IMR-90 (cell line): ENCODE results near the gene ZNF611. TPM values are rescaled to one million over a fixed set of nuclear protein-coding genes. Genes with fewer than 3 reads are reported as not detected.
"Not testable (repeated sequence)": the region's sequence is repeated elsewhere in the genome, so short reads cannot be mapped to it uniquely, and the experiment has no call there.

Source experiments
- ATAC-seq: fragments of 200-7000 bp; cut with Tn5 transposase; 2 replicates; pipeline ENCODE4 v1.9.1; 2020; ENCODE audit warnings: low read depth, mild to moderate bottlenecking, moderate library complexity
- BruUV-seq: library from RNA; stranded (reverse); fragments of 400-500 nt; replicated peaks from 2 replicates; lab custom pipeline; 2021; lab: Mats Ljungman, UMichigan
- CTCF ChIA-PET: fragments of 300-600 bp; formaldehyde crosslinking; extraction: SDS; loops from one replicate; lab custom pipeline; 2021; ENCODE audit warnings: antibody characterized with exemption; lab: Yijun Ruan, JAX
- POLR2A ChIA-PET: fragments of 300-600 bp; sonication (Branson Sonifier 250); formaldehyde crosslinking; loops from one replicate; lab custom pipeline; 2022; ENCODE audit warnings: antibody characterized with exemption; ENCODE audit not compliant: unreplicated experiment; lab: Charles Lee
- DNase-seq: peaks from one replicate; pipeline ENCODE4 v3.0.0; 2013
- H2AFZ ChIP-seq: replicated peaks from 2 replicates; pipeline ENCODE3; 2013; ENCODE audit warnings: low read length, mild to moderate bottlenecking; ENCODE audit not compliant: poor library complexity
- H2AK5ac ChIP-seq: 2 replicates; pipeline ENCODE4 v1.6.1; 2013; ENCODE audit warnings: low read depth, low read length, inconsistent platforms
- H2AK9ac ChIP-seq: replicated peaks from 2 replicates; pipeline ENCODE3; 2013; ENCODE audit warnings: mild to moderate bottlenecking, low read depth, low read length, moderate library complexity; ENCODE audit not compliant: poor library complexity
- H2BK120ac ChIP-seq: 2 replicates; pipeline ENCODE4 v1.6.1; 2013; ENCODE audit warnings: low read depth, low read length, inconsistent platforms
- H2BK15ac ChIP-seq: 3 replicates; pipeline ENCODE4 v1.6.1; 2013; ENCODE audit warnings: low read depth, low read length, inconsistent platforms
- H2BK20ac ChIP-seq: 2 replicates; pipeline ENCODE4 v1.6.1; 2013; ENCODE audit warnings: low read depth, mild to moderate bottlenecking, inconsistent platforms, low read length, moderate library complexity
- H2BK5ac ChIP-seq: 2 replicates; pipeline ENCODE4 v1.6.1; 2013; ENCODE audit warnings: mild to moderate bottlenecking, low read depth, low read length, inconsistent platforms; ENCODE audit not compliant: poor library complexity, severe bottlenecking
- H3K14ac ChIP-seq: replicated peaks from 2 replicates; pipeline ENCODE4 v1.6.1; 2013; ENCODE audit warnings: low read depth, low read length, inconsistent platforms
- H3K18ac ChIP-seq: 2 replicates; pipeline ENCODE4 v1.6.1; 2013; ENCODE audit warnings: low read depth, low read length, control low read depth
- H3K23ac ChIP-seq: 2 replicates; pipeline ENCODE4 v1.6.1; 2013; ENCODE audit warnings: low read depth, low read length, inconsistent platforms
- H3K27ac ChIP-seq: 2 replicates; pipeline ENCODE4 v1.5.1; 2013; ENCODE audit warnings: mild to moderate bottlenecking, control low read depth, low read length; ENCODE audit not compliant: insufficient read depth
- H3K27me3 ChIP-seq: 2 replicates; pipeline ENCODE4 v1.6.1; 2013; ENCODE audit warnings: low read length; ENCODE audit not compliant: control insufficient read depth, insufficient read depth
- H3K36me3 ChIP-seq: 2 replicates; pipeline ENCODE4 v1.6.1; 2013; ENCODE audit warnings: low read length, mixed read lengths; ENCODE audit not compliant: control insufficient read depth, insufficient read depth
- H3K4ac ChIP-seq: 2 replicates; pipeline ENCODE4 v1.6.1; 2013; ENCODE audit warnings: low read depth, low read length, inconsistent platforms
- H3K4me1 ChIP-seq: 2 replicates; pipeline ENCODE4 v1.6.1; 2013; ENCODE audit warnings: low read length, mixed read lengths; ENCODE audit not compliant: control insufficient read depth, insufficient read depth
- H3K4me2 ChIP-seq: 2 replicates; pipeline ENCODE4 v1.6.1; 2013; ENCODE audit warnings: low read depth, mild to moderate bottlenecking, control low read depth, low read length, moderate library complexity
- H3K4me3 ChIP-seq: 2 replicates; pipeline ENCODE4 v1.5.1; 2013; ENCODE audit warnings: low read depth, mild to moderate bottlenecking, control low read depth, low read length, moderate library complexity; ENCODE audit not compliant: insufficient read depth
- H3K56ac ChIP-seq: 2 replicates; pipeline ENCODE4 v1.6.1; 2013; ENCODE audit warnings: low read length, inconsistent platforms; ENCODE audit not compliant: insufficient read depth; ENCODE audit errors: extremely low read depth
- H3K79me1 ChIP-seq, 2 experiments: 2 replicates each; pipeline ENCODE4 v1.6.1; 2013; ENCODE audit warnings: low read length in 2 of 2, inconsistent platforms in 1 of 2, low read depth in 1 of 2
- H3K9ac ChIP-seq: 2 replicates; pipeline ENCODE4 v1.6.1; 2013; ENCODE audit warnings: low read depth, low read length, control low read depth
- H3K9me1 ChIP-seq: 2 replicates; pipeline ENCODE4 v1.6.1; 2013; ENCODE audit warnings: low read length, inconsistent platforms; ENCODE audit not compliant: insufficient read depth
- H3K9me3 ChIP-seq: 2 replicates; pipeline ENCODE4 v1.6.1; 2013; ENCODE audit warnings: low read length; ENCODE audit not compliant: control insufficient read depth, insufficient read depth
- H4K20me1 ChIP-seq: 2 replicates; pipeline ENCODE4 v1.6.1; 2013; ENCODE audit warnings: low read length, inconsistent platforms; ENCODE audit not compliant: insufficient read depth
- H4K5ac ChIP-seq: 2 replicates; pipeline ENCODE4 v1.6.1; 2013; ENCODE audit warnings: mild to moderate bottlenecking, low read depth, low read length, control low read depth
- H4K8ac ChIP-seq, 2 experiments: 2 replicates each; pipeline ENCODE4 v1.6.1; 2013; ENCODE audit warnings: low read depth in 2 of 2, low read length in 2 of 2, control low read depth in 1 of 2, inconsistent platforms in 1 of 2
- H4K91ac ChIP-seq: 2 replicates; pipeline ENCODE4 v1.6.1; 2013; ENCODE audit warnings: low read depth, low read length, inconsistent platforms; ENCODE audit not compliant: insufficient read depth
- BHLHE40 ChIP-seq: fragments of 150-350 bp; IDR thresholded peaks from 2 replicates; pipeline ENCODE4 v1.6.1; 2016; ENCODE audit warnings: mild to moderate bottlenecking, low read depth, low read length
- CEBPB ChIP-seq: IDR thresholded peaks from 2 replicates; pipeline ENCODE4 v1.6.1; 2012; ENCODE audit warnings: low read depth, low read length, improper control_type of control experiment
- FOS ChIP-seq: fragments of 150-350 bp; IDR thresholded peaks from 2 replicates; pipeline ENCODE4 v1.6.1; 2016; ENCODE audit warnings: low read depth, low read length
- MAFK ChIP-seq: IDR thresholded peaks from 2 replicates; pipeline ENCODE4 v1.6.1; 2012; ENCODE audit warnings: low read depth, low read length, improper control_type of control experiment
- MAZ ChIP-seq: IDR thresholded peaks from 2 replicates; pipeline ENCODE4 v1.6.1; 2012; ENCODE audit warnings: low read depth, mild to moderate bottlenecking, low read length, improper control_type of control experiment, moderate library complexity, borderline replicate concordance
- RCOR1 ChIP-seq: IDR thresholded peaks from 2 replicates; pipeline ENCODE4 v1.6.1; 2012; ENCODE audit warnings: mild to moderate bottlenecking, low read length, improper control_type of control experiment; ENCODE audit not compliant: insufficient replicate concordance
- RFX5 ChIP-seq: IDR thresholded peaks from 2 replicates; pipeline ENCODE4 v1.8.0; 2012; ENCODE audit warnings: low read depth, mild to moderate bottlenecking, low read length, moderate library complexity
- WGBS, 2 experiments: methylation state at CpG; one replicate each; pipeline versions ENCODE4 v1.1.5 to v1.1.7; 2013; ENCODE audit warnings: missing lambda C conversion rate in 2 of 2; ENCODE audit not compliant: insufficient read length in 1 of 2; ENCODE audit errors: extremely low coverage in 2 of 2; 5-methylcytosine and 5-hydroxymethylcytosine counted together
- dilution Hi-C: fragments of 300-500 bp; cut with HindIII; formaldehyde crosslinking; loops from one replicate; pipeline ENCODE4 v1.14.3; 2018; ENCODE audit warnings: low sequenced_read_pairs; ENCODE audit not compliant: unreplicated experiment
- in situ Hi-C: fragments of 300-500 bp; cut with MboI; formaldehyde crosslinking; loops from 3 replicates; pipeline ENCODE4 v1.14.3; 2019; ENCODE audit warnings: low sequenced_read_pairs, inconsistent platforms, mixed read lengths
- intact Hi-C: fragments of 100-400 bp; cut with micrococcal nuclease; formaldehyde crosslinking; loops from 2 replicates; pipeline ENCODE4 v1.10.0; 2022
- polyA plus RNA-seq, 3 experiments: library from polyadenylated mRNA; depleted of rRNA; stranded (reverse); fragments of >200 nt; gene quantifications; 2 replicates each; pipeline ENCODE4 v1.2.3, GENCODE V29; 2012; ENCODE audit warnings: low replicate concordance in 1 of 3
- total RNA-seq: library from RNA; depleted of rRNA; stranded (reverse); fragments of >200 nt; gene quantifications from 2 replicates; pipeline ENCODE4 v1.2.3, GENCODE V29; 2012
- TF ChIP-seq, protein P1 (sequence below): fragments of 150-350 bp; IDR thresholded peaks from 2 replicates; pipeline ENCODE4 v1.6.1; 2016; ENCODE audit warnings: low read depth, mild to moderate bottlenecking, low read length, moderate library complexity, borderline replicate concordance

Gene ZNF611
- total and polyA plus RNA-seq, 2 of the 4 experiments (the other 2 are of a cell fraction): 3.8 to 8.8 TPM

GRCh38 chr19:52741951-52742485 is 7.2 kb upstream of the ZNF611 start:
- H3K9me1 ChIP-seq: no peaks in the 10 kb centered on the region
- POLR2A ChIA-PET: no interaction called here
- no peaks in the 10 kb centered on the region for H4K20me1 ChIP-seq
- H2AK5ac ChIP-seq: no peak overlapping the region
- H3K36me3 ChIP-seq: no peaks in the 10 kb centered on the region
- H3K4me3 ChIP-seq: no peak overlapping the region
- no peak overlapping the region for H4K8ac ChIP-seq
- no peak overlapping the region for H2AK9ac ChIP-seq
- H3K4ac ChIP-seq: no peak overlapping the region
- TF ChIP-seq BHLHE40 (no peak), CEBPB (no peak), RFX5 (no peak), MAZ (no peak), RCOR1 (no peak), MAFK (no peak), FOS (no peak)
- TF ChIP-seq, protein P1, sequence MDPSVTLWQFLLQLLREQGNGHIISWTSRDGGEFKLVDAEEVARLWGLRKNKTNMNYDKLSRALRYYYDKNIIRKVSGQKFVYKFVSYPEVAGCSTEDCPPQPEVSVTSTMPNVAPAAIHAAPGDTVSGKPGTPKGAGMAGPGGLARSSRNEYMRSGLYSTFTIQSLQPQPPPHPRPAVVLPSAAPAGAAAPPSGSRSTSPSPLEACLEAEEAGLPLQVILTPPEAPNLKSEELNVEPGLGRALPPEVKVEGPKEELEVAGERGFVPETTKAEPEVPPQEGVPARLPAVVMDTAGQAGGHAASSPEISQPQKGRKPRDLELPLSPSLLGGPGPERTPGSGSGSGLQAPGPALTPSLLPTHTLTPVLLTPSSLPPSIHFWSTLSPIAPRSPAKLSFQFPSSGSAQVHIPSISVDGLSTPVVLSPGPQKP: no peak
- H2BK5ac ChIP-seq: no peak overlapping the region
- in situ Hi-C loops (no loop called here), dilution Hi-C loops (no loop called here), intact Hi-C loops (loop anchor here (10.0 kb wide), 1 partner anchor 207 kb away; no protein-coding TSS in a partner anchor)
- CTCF ChIA-PET: no interaction called here
- H3K27ac ChIP-seq: no peak overlapping the region
- no peak overlapping the region for H3K56ac ChIP-seq
- H2BK20ac ChIP-seq: no peak overlapping the region
- H3K4me1 ChIP-seq: no peaks in the 10 kb centered on the region
- H3K23ac ChIP-seq: no peak overlapping the region
- BruUV-seq: no TSS peak
- H2BK120ac ChIP-seq: no peak overlapping the region
- no peak overlapping the region for H4K5ac ChIP-seq
- H3K18ac ChIP-seq: no peak overlapping the region
- WGBS, 2 experiments: no CpG with 5 or more reads among the region's 6 CpGs
- no peaks in the 10 kb centered on the region for H3K79me1 ChIP-seq
- no peak overlapping the region for H3K14ac ChIP-seq
- no peaks in the 10 kb centered on the region for H3K27me3 ChIP-seq
- no peak overlapping the region for H3K4me2 ChIP-seq
- H4K91ac ChIP-seq: no peak overlapping the region
- H3K9ac ChIP-seq: no peak overlapping the region
- ATAC-seq: no peak
- DNase-seq: no peak
- no peak overlapping the region for H2BK15ac ChIP-seq
- no peak overlapping the region for H2AFZ ChIP-seq
- no peaks in the 10 kb centered on the region; the same call in 1 of the 2 replicates for H3K9me3 ChIP-seq

DNA sequence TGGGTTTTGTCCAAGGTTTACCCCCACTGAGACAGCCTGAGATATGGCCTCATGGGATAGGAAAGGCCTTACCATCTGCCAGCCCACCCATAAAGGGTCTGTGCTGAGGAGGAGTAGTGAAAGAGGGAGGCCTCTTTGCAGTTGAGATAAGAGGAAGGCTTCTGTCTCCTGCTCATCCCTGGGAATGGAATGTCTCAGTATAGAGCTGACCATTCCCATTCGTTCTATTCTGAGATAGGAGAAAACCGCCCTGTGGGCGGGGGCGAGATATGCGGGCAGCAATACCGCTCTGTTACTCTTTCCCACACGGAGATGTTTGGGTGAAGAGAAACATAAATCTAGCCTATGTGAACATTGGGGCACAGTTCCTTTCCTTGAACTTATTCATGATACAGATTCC is 6.5 kb upstream of the ZNF611 start:
- dilution Hi-C loops, H3K9me3 ChIP-seq, H2AK5ac ChIP-seq, in situ Hi-C loops, H2BK5ac ChIP-seq, POLR2A ChIA-PET, DNase-seq, CTCF ChIA-PET, H2BK20ac ChIP-seq, H3K27me3 ChIP-seq, H3K9ac ChIP-seq, H3K79me1 ChIP-seq, H4K5ac ChIP-seq, ATAC-seq, H3K27ac ChIP-seq, H3K4me3 ChIP-seq, H3K4me1 ChIP-seq, H3K4me2 ChIP-seq, H2AFZ ChIP-seq, H4K20me1 ChIP-seq, H3K23ac ChIP-seq, H3K9me1 ChIP-seq, H3K56ac ChIP-seq, H3K36me3 ChIP-seq, H4K91ac ChIP-seq, H2BK15ac ChIP-seq, H4K8ac ChIP-seq, H3K14ac ChIP-seq, H3K18ac ChIP-seq, H3K4ac ChIP-seq, H2BK120ac ChIP-seq, H2AK9ac ChIP-seq, BruUV-seq: not testable (repeated sequence)
- intact Hi-C loops: loop anchor here (10.0 kb wide), 1 partner anchor 207 kb away; no protein-coding TSS in a partner anchor
- no CpG with 5 or more reads among the region's 7 CpGs for WGBS, 2 experiments
